Measurements from ENCODE around the gene FMN2. TPM values are rescaled to one million over a fixed set of nuclear protein-coding genes. Genes with fewer than 3 reads are reported as not detected.

The FMN2 gene
- total and polyA plus RNA-seq, 4 donors: 17.1 to 78.7 (median 46.5) TPM

DNA sequence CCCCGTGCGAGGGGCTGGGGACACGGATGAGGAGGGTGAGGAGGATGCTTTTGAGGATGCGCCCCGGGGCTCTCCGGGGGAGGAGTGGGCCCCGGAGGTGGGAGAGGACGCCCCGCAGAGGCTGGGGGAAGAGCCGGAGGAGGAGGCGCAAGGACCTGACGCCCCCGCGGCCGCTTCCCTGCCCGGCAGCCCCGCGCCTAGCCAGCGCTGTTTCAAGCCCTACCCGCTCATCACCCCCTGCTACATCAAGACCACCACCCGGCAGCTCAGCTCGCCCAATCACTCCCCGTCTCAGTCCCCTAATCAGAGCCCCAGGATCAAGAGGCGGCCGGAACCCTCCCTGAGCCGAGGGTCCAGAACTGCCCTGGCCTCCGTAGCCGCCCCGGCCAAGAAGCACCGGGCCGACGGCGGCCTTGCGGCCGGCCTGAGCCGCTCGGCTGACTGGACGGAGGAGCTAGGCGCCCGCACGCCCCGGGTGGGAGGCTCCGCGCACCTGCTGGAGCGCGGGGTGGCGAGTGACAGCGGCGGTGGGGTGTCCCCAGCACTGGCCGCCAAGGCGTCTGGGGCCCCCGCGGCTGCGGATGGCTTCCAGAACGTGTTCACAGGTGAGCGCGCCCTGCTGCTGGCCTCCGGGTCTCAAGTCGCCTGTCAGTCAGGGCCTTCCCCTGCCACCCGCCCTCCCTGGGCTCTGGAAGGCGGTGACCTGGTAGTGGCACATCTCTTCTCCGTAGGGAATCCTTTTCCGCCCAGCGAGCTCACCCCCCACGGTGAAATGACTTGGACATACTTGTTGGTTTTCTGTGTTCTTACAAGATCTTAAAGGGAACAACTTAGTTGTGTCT lies 1.7 kb downstream of the FMN2 start:
- Histone ChIP-seq H3K27me3 (ENCODE audit: control insufficient read depth, insufficient read depth, low read length) (no peaks in the 10 kb centered on the region), H3K36me3 (ENCODE audit: control insufficient read depth, insufficient read depth, low read length) (no peaks in the 10 kb centered on the region), H3K9me3 (ENCODE audit: control insufficient read depth, insufficient read depth, low read length) (no peaks in the 10 kb centered on the region), H3K4me1 (ENCODE audit: control insufficient read depth, insufficient read depth, low read length) (no peaks in the 10 kb centered on the region), H3K4me3 (ENCODE audit: low read depth, low read length) (peak overlapping the region; percentile 89), H3K27ac (ENCODE audit: low read depth, low read length) (peak overlapping the region; percentile 47)
- under 1% methylated on average over 61 of the region's 65 CpGs for WGBS (ENCODE audit: insufficient coverage)
- DNase-seq (ENCODE audit: low read depth in 4 of 6, low spot score in 6 of 6): peak in 2 of 6 donors; percentile 43 to 57

DNA sequence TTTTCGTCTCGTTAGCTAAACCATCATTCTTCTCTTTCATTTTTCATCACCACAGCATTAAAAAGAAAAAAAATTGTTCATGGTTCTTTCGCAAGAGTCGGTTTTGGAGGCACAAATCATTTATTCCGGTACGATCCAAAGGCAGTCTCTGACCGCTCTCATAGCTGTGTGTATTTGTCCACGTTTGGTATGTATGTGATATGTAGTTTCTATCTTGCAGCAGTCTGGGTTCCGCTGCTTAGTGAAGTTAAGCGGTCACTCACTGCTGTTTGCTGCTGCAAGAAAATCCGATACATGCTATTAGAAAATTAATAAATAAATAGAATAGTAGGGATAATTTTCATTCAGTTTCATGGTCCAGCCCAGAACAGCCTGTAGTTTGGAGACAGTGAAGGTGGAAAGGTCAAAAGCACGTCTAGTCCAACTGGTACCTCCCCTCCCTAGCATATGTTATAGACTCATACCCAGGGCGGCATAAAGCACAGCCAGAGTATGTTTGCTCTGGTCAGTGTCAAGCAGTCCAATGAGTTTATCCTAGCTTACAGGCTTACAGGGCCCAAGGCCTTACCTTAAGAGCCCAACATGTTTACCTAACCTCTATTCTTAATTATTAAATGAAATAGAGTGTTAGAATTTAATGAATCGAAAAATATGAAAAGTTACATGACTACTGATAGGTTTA lies 2.5 kb downstream of the FMN2 start:
- H3K4me3 ChIP-seq (ENCODE audit: low read depth, low read length): peak overlapping the region; percentile 89
- 25% methylated on average over 2 of the region's 14 CpGs for WGBS (ENCODE audit: insufficient coverage)
- H3K27me3 ChIP-seq (ENCODE audit: control insufficient read depth, insufficient read depth, low read length): no peaks in the 10 kb centered on the region
- peak in 1 of 6 donors; percentile 52 for DNase-seq (ENCODE audit: low read depth in 4 of 6, low spot score in 6 of 6)
- H3K27ac ChIP-seq (ENCODE audit: low read depth, low read length): no peak overlapping the region
- no peaks in the 10 kb centered on the region for H3K9me3 ChIP-seq (ENCODE audit: control insufficient read depth, insufficient read depth, low read length)
- H3K36me3 ChIP-seq (ENCODE audit: control insufficient read depth, insufficient read depth, low read length): no peaks in the 10 kb centered on the region
- H3K4me1 ChIP-seq (ENCODE audit: control insufficient read depth, insufficient read depth, low read length): no peaks in the 10 kb centered on the region

DNA sequence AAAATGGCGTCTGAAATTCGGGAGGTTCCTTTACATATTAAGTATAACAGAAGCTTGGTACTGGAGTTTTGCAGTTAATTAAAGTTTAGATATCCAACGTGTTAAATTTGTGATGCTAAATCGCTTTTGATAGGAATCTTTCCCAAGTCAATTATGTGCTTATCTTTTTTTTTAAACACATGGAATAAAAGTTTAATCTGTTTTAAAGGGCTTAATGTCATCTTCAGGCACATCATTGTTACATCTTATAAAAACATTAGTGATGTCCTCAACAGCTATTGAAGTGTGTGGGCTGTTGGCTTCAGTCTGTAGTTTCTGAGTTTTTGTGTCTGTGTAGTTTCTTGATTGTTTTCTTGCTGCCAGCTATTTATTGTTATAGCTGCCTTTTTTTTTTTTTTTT lies 5.3 kb downstream of the FMN2 start:
- no peak overlapping the region for H3K4me3 ChIP-seq (ENCODE audit: low read depth, low read length)
- H3K27ac ChIP-seq (ENCODE audit: low read depth, low read length): no peak overlapping the region
- H3K9me3 ChIP-seq (ENCODE audit: control insufficient read depth, insufficient read depth, low read length): no peaks in the 10 kb centered on the region
- no CpG with 5 or more reads among the region's 4 CpGs for WGBS (ENCODE audit: insufficient coverage)
- no peaks in the 10 kb centered on the region for H3K36me3 ChIP-seq (ENCODE audit: control insufficient read depth, insufficient read depth, low read length)
- no peak for DNase-seq (ENCODE audit: low read depth in 4 of 6, low spot score in 6 of 6)
- no peaks in the 10 kb centered on the region for H3K27me3 ChIP-seq (ENCODE audit: control insufficient read depth, insufficient read depth, low read length)
- no peaks in the 10 kb centered on the region for H3K4me1 ChIP-seq (ENCODE audit: control insufficient read depth, insufficient read depth, low read length)

DNA sequence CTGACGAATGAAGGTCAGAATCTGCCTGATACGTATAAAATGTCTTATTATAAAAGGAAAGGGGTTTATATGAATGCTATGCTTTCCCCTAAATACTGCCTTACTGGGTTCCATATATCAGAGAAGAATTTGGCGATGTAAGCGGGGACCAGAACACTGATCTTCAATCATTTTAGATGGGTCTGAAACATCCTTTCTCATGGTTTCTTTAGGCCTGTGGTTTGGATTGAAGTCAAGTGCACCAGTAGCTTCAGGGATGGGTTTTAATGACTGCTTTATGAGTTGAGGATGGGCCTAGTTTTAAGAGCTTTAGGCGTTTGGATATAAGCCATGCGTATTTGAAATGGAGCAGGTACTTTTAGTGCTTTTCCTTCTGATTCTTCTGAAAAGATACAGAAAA lies 6.9 kb downstream of the FMN2 start:
- no peak for DNase-seq (ENCODE audit: low read depth in 4 of 6, low spot score in 6 of 6)
- Histone ChIP-seq H3K36me3 (ENCODE audit: control insufficient read depth, insufficient read depth, low read length) (no peaks in the 10 kb centered on the region), H3K9me3 (ENCODE audit: control insufficient read depth, insufficient read depth, low read length) (no peaks in the 10 kb centered on the region), H3K4me1 (ENCODE audit: control insufficient read depth, insufficient read depth, low read length) (no peaks in the 10 kb centered on the region), H3K4me3 (ENCODE audit: low read depth, low read length) (no peak overlapping the region), H3K27ac (ENCODE audit: low read depth, low read length) (no peak overlapping the region), H3K27me3 (ENCODE audit: control insufficient read depth, insufficient read depth, low read length) (no peaks in the 10 kb centered on the region)
- WGBS (ENCODE audit: insufficient coverage): no CpG with 5 or more reads among the region's 6 CpGs

DNA sequence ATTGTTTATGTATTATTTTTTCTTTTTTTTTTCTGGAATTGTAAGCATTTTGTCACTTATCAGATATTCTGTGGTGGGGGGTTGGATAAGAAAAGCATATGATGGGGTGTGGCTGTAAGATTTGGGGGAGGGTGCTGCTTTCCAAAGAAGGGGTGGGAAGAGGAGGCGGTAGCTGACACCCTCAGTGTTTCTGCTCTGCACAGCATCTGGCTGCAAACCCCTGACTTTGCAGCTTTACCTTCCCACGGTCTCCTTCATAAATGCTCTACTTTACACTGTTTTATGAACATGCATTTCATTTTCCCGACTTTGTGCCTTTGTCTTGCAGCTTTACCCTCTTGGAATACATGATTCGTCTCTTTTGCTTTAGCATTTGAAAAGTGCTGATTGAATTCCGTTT lies 7.6 kb downstream of the FMN2 start:
- WGBS (ENCODE audit: insufficient coverage): 20% methylated on average over 3 of the region's 5 CpGs
- Histone ChIP-seq H3K9me3 (ENCODE audit: control insufficient read depth, insufficient read depth, low read length) (no peaks in the 10 kb centered on the region), H3K27me3 (ENCODE audit: control insufficient read depth, insufficient read depth, low read length) (no peaks in the 10 kb centered on the region), H3K27ac (ENCODE audit: low read depth, low read length) (no peak overlapping the region), H3K4me1 (ENCODE audit: control insufficient read depth, insufficient read depth, low read length) (no peaks in the 10 kb centered on the region), H3K36me3 (ENCODE audit: control insufficient read depth, insufficient read depth, low read length) (no peaks in the 10 kb centered on the region), H3K4me3 (ENCODE audit: low read depth, low read length) (no peak overlapping the region)
- no peak for DNase-seq (ENCODE audit: low read depth in 4 of 6, low spot score in 6 of 6)

GRCh38 chr1:240099748-240100147 lies 8.1 kb downstream of the FMN2 start:
- Histone ChIP-seq H3K4me3 (ENCODE audit: low read depth, low read length) (no peak overlapping the region), H3K9me3 (ENCODE audit: control insufficient read depth, insufficient read depth, low read length) (no peaks in the 10 kb centered on the region), H3K4me1 (ENCODE audit: control insufficient read depth, insufficient read depth, low read length) (no peaks in the 10 kb centered on the region), H3K36me3 (ENCODE audit: control insufficient read depth, insufficient read depth, low read length) (no peaks in the 10 kb centered on the region), H3K27me3 (ENCODE audit: control insufficient read depth, insufficient read depth, low read length) (no peaks in the 10 kb centered on the region), H3K27ac (ENCODE audit: low read depth, low read length) (no peak overlapping the region)
- WGBS (ENCODE audit: insufficient coverage): no CpG with 5 or more reads among the region's 3 CpGs
- DNase-seq (ENCODE audit: low read depth in 4 of 6, low spot score in 6 of 6): peak in 1 of 6 donors; percentile 15

GRCh38 chr1:240100371-240100934 lies 8.8 kb downstream of the FMN2 start:
- DNase-seq (ENCODE audit: low read depth in 4 of 6, low spot score in 6 of 6): no peak
- H3K4me1 ChIP-seq (ENCODE audit: control insufficient read depth, insufficient read depth, low read length): no peaks in the 10 kb centered on the region
- no CpG with 5 or more reads among the region's 1 CpG for WGBS (ENCODE audit: insufficient coverage)
- no peaks in the 10 kb centered on the region for H3K27me3 ChIP-seq (ENCODE audit: control insufficient read depth, insufficient read depth, low read length)
- H3K27ac ChIP-seq (ENCODE audit: low read depth, low read length): no peak overlapping the region
- H3K9me3 ChIP-seq (ENCODE audit: control insufficient read depth, insufficient read depth, low read length): no peaks in the 10 kb centered on the region
- H3K36me3 ChIP-seq (ENCODE audit: control insufficient read depth, insufficient read depth, low read length): no peaks in the 10 kb centered on the region
- no peak overlapping the region for H3K4me3 ChIP-seq (ENCODE audit: low read depth, low read length)

DNA sequence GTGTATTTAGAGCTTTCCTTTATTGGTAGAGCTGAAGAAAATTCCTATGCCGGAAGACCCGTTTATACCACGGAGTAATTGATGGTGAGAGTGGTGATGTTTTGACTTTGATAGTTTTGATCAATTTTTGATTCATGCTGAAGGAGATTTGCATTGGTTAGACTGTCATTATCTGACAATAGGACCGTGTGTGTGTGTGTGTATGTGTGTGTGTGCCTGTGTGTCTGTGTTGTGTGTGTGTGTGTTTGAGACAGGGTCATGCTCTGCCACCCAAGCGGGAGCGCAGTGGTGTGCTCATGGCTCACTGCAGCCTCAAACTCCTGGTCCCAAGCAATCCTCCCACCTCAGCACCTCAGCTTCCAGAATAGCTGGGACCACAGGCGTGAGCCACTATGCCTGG lies 9.6 kb downstream of the FMN2 start:
- Histone ChIP-seq H3K36me3 (ENCODE audit: control insufficient read depth, insufficient read depth, low read length) (no peaks in the 10 kb centered on the region), H3K27me3 (ENCODE audit: control insufficient read depth, insufficient read depth, low read length) (no peaks in the 10 kb centered on the region), H3K27ac (ENCODE audit: low read depth, low read length) (no peak overlapping the region), H3K4me1 (ENCODE audit: control insufficient read depth, insufficient read depth, low read length) (no peaks in the 10 kb centered on the region), H3K9me3 (ENCODE audit: control insufficient read depth, insufficient read depth, low read length) (no peaks in the 10 kb centered on the region), H3K4me3 (ENCODE audit: low read depth, low read length) (no peak overlapping the region)
- DNase-seq (ENCODE audit: low read depth in 4 of 6, low spot score in 6 of 6): no peak
- 71% methylated on average over 4 of the region's 7 CpGs for WGBS (ENCODE audit: insufficient coverage)

DNA sequence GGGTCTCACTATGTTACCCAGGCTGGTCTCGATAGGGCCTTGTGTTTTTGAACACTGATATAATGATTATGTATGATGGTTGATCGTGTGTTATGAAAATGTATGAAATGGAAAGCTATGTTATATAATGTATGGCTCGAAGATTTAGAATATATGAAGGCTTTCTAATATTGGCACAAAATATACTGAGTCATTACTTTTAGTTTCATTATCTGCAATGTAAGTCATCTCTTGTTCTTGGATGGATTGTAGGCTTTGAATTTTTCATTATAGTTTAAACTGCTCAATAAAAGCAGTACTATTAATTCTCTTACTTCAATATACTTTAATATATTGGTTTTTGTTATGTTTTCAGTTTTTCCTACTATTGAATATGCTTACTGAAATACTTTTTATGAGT lies 10.1 kb downstream of the FMN2 start:
- Histone ChIP-seq H3K36me3 (ENCODE audit: control insufficient read depth, insufficient read depth, low read length) (no peaks in the 10 kb centered on the region), H3K4me1 (ENCODE audit: control insufficient read depth, insufficient read depth, low read length) (no peaks in the 10 kb centered on the region), H3K9me3 (ENCODE audit: control insufficient read depth, insufficient read depth, low read length) (no peaks in the 10 kb centered on the region), H3K27ac (ENCODE audit: low read depth, low read length) (no peak overlapping the region), H3K27me3 (ENCODE audit: control insufficient read depth, insufficient read depth, low read length) (no peaks in the 10 kb centered on the region), H3K4me3 (ENCODE audit: low read depth, low read length) (no peak overlapping the region)
- DNase-seq (ENCODE audit: low read depth in 4 of 6, low spot score in 6 of 6): no peak
- no CpG with 5 or more reads among the region's 3 CpGs for WGBS (ENCODE audit: insufficient coverage)

Measured in spinal cord (tissue), 10 donors.